ENCODE results near the gene DCLRE1A.
"Not testable (repeated sequence)": the region's sequence is repeated elsewhere in the genome, so short reads cannot be mapped to it uniquely, and the experiment has no call there.

The DCLRE1A gene

GRCh38 chr10:113825791-113826190 lies 28.1 kb downstream of the DCLRE1A start:
- Histone ChIP-seq H3K4me3 (ENCODE audit: low read depth, low read length) (no peak overlapping the region), H3K9me3 (ENCODE audit: control insufficient read depth, insufficient read depth, low read depth, low read length) (no peaks in the 10 kb centered on the region), H3K27ac (ENCODE audit: extremely low read depth, low read depth, low read length) (no peak overlapping the region), H3K36me3 (ENCODE audit: control insufficient read depth in 2 of 2, insufficient read depth in 1 of 2, low read length in 2 of 2) (no peaks in the 10 kb centered on the region), H3K4me1 (ENCODE audit: control insufficient read depth, insufficient read depth, low read length) (no peaks in the 10 kb centered on the region)
- CTCF ChIA-PET: interaction anchor here (0.8 kb wide), 1 partner anchor 27 kb away, joined by 3 read pairs; no protein-coding TSS in a partner anchor
- POLR2A ChIA-PET: interaction anchor here (0.7 kb wide), 1 partner anchor 37 kb away, joined by 4 read pairs; no protein-coding TSS in a partner anchor
- no peak for TF ChIP-seq ZNF426 (tag by site-specific recombination; IDR thresholded peaks at IDR 0.05)
- 0 out of 2 replicates have a peak, but pooled peaks have one; percentile 16 for TF ChIP-seq TCF7L2 (IDR thresholded peaks at IDR 0.05; ENCODE audit: borderline replicate concordance, low read depth, low read length)

GRCh38 chr10:113823389-113823788 lies 30.5 kb downstream of the DCLRE1A start:
- no peak overlapping the region for H3K27ac ChIP-seq (ENCODE audit: extremely low read depth, low read depth, low read length)
- ChIA-PET POLR2A (no interaction called here), CTCF (interaction anchor here (0.7 kb wide), 1 partner anchor 123 kb away, joined by 3 read pairs; no protein-coding TSS in a partner anchor)
- H3K4me3 ChIP-seq (ENCODE audit: low read depth, low read length): no peak overlapping the region
- TF ChIP-seq ZNF248 (tag by site-specific recombination; IDR thresholded peaks at IDR 0.05): no peak
- TF ChIP-seq ZNF768 (tag by site-specific recombination; IDR thresholded peaks at IDR 0.05): no peak
- no peak for TF ChIP-seq ZNF239 (tag by site-specific recombination; IDR thresholded peaks at IDR 0.05)
- no peak for TF ChIP-seq ZNF175 (tag by site-specific recombination; IDR thresholded peaks at IDR 0.05)
- TF ChIP-seq ZNF169 (tag by site-specific recombination; IDR thresholded peaks at IDR 0.05): no peak
- no peak for TF ChIP-seq ZNF335 (tag by site-specific recombination; conservative IDR thresholded peaks at IDR 0.05)
- no peak for TF ChIP-seq ZFP3 (tag by site-specific recombination; IDR thresholded peaks at IDR 0.05; ENCODE audit: low read depth)
- TF ChIP-seq ZNF792 (tag by site-specific recombination; IDR thresholded peaks at IDR 0.05): no peak
- no peak for TF ChIP-seq ZNF398 (tag by site-specific recombination; IDR thresholded peaks at IDR 0.05)
- no peak for TF ChIP-seq ZNF26 (tag by site-specific recombination; IDR thresholded peaks at IDR 0.05)
- H3K36me3 ChIP-seq (ENCODE audit: control insufficient read depth in 2 of 2, insufficient read depth in 1 of 2, low read length in 2 of 2): no peaks in the 10 kb centered on the region
- no peaks in the 10 kb centered on the region for H3K9me3 ChIP-seq (ENCODE audit: control insufficient read depth, insufficient read depth, low read depth, low read length)
- H3K4me1 ChIP-seq (ENCODE audit: control insufficient read depth, insufficient read depth, low read length): no peaks in the 10 kb centered on the region

GRCh38 chr10:113822174-113822573 lies 31.7 kb downstream of the DCLRE1A start:
- H3K9me3 ChIP-seq (ENCODE audit: control insufficient read depth, insufficient read depth, low read depth, low read length): no peaks in the 10 kb centered on the region
- H3K27ac ChIP-seq (ENCODE audit: extremely low read depth, low read depth, low read length): no peak overlapping the region
- H3K4me3 ChIP-seq (ENCODE audit: low read depth, low read length): no peak overlapping the region
- POLR2A ChIA-PET: no interaction called here
- CTCF ChIA-PET: interaction anchor here (0.6 to 1.3 kb wide), 3 partner anchors 9 to 27 kb away, joined by 3 to 4 read pairs (median 3); no protein-coding TSS in a partner anchor
- no peaks in the 10 kb centered on the region for H3K36me3 ChIP-seq (ENCODE audit: control insufficient read depth in 2 of 2, insufficient read depth in 1 of 2, low read length in 2 of 2)
- H3K4me1 ChIP-seq (ENCODE audit: control insufficient read depth, insufficient read depth, low read length): no peaks in the 10 kb centered on the region
- TF ChIP-seq GFI1B (tag by site-specific recombination; IDR thresholded peaks at IDR 0.05) (no peak), ZNF677 (tag by site-specific recombination; IDR thresholded peaks at IDR 0.05) (no peak), ZNF830 (tag by site-specific recombination; IDR thresholded peaks at IDR 0.05; ENCODE audit: low read depth) (no peak), ZNF692 (tag by site-specific recombination; IDR thresholded peaks at IDR 0.05) (no peak), ZNF37A (tag by site-specific recombination; IDR thresholded peaks at IDR 0.05) (no peak), HOXC10 (CRISPR knock-in tag; IDR thresholded peaks at IDR 0.05) (no peak), ZNF138 (tag by site-specific recombination; IDR thresholded peaks at IDR 0.05; ENCODE audit: borderline replicate concordance) (no peak), OVOL3 (tag by site-specific recombination; IDR thresholded peaks at IDR 0.05) (no peak), SCRT2 (tag by site-specific recombination; IDR thresholded peaks at IDR 0.05) (no peak), ZNF707 (tag by site-specific recombination; IDR thresholded peaks at IDR 0.05) (no peak), ZNF747 (tag by site-specific recombination; IDR thresholded peaks at IDR 0.05) (no peak), ZNF155 (tag by site-specific recombination; IDR thresholded peaks at IDR 0.05) (no peak), ZNF133 (tag by site-specific recombination; IDR thresholded peaks at IDR 0.05) (no peak), ZNF514 (tag by site-specific recombination; IDR thresholded peaks at IDR 0.05) (no peak)

GRCh38 chr10:113821306-113821705 lies 32.6 kb downstream of the DCLRE1A start:
- CTCF ChIA-PET: interaction anchor here (1.3 kb wide), 1 partner anchor 15 kb away, joined by 4 read pairs; no protein-coding TSS in a partner anchor
- POLR2A ChIA-PET; H3K4me3 ChIP-seq (ENCODE audit: low read depth, low read length); H3K9me3 ChIP-seq (ENCODE audit: control insufficient read depth, insufficient read depth, low read depth, low read length); H3K27ac ChIP-seq (ENCODE audit: extremely low read depth, low read depth, low read length); H3K36me3 ChIP-seq (ENCODE audit: control insufficient read depth in 2 of 2, insufficient read depth in 1 of 2, low read length in 2 of 2); H3K4me1 ChIP-seq (ENCODE audit: control insufficient read depth, insufficient read depth, low read length): not testable (repeated sequence)
